ENCODE measurements around the gene PLCB4. TPM values are rescaled to one million over a fixed set of nuclear protein-coding genes. Genes with fewer than 3 reads are reported as not detected.

Gene PLCB4
- total RNA-seq, 4 donors from 2014 or later, result 4.4 to 11.5 (median 8.7) TPM

DNA sequence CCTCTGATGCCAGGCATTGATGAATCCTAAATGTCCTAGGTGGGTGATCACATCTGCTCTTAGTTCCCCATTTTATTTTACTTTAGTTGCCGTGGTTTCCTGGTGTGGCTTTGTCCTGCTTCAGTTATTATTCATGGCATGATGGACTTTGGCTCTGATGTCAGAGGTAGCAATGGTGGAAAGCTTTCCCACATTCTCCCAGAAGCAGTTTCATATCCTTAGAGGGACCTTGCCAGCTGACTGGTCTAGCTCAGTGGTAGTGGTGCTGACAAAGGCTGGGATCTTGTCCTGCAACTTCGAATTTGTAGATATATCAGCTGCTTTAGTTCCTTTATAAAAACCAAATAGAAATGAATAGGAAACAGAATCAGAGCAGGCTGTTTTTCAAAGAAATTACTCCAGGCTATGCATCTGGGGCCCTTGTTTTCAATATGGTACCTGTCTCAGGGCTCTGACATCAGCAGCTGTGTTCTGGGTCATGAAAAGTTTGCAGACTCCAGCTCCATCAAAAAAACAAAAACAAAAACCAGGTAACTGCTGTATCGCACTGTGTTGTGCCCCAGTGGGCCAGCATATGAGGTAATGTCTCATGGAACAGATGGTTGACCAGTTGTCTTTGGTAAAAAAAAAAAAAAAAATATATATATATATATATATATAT, 133.7 kb downstream of the PLCB4 start:
- TF ChIP-seq, protein P1, sequence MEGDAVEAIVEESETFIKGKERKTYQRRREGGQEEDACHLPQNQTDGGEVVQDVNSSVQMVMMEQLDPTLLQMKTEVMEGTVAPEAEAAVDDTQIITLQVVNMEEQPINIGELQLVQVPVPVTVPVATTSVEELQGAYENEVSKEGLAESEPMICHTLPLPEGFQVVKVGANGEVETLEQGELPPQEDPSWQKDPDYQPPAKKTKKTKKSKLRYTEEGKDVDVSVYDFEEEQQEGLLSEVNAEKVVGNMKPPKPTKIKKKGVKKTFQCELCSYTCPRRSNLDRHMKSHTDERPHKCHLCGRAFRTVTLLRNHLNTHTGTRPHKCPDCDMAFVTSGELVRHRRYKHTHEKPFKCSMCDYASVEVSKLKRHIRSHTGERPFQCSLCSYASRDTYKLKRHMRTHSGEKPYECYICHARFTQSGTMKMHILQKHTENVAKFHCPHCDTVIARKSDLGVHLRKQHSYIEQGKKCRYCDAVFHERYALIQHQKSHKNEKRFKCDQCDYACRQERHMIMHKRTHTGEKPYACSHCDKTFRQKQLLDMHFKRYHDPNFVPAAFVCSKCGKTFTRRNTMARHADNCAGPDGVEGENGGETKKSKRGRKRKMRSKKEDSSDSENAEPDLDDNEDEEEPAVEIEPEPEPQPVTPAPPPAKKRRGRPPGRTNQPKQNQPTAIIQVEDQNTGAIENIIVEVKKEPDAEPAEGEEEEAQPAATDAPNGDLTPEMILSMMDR (IDR thresholded peaks at IDR 0.05; ENCODE audit: low read depth), result no peak

DNA sequence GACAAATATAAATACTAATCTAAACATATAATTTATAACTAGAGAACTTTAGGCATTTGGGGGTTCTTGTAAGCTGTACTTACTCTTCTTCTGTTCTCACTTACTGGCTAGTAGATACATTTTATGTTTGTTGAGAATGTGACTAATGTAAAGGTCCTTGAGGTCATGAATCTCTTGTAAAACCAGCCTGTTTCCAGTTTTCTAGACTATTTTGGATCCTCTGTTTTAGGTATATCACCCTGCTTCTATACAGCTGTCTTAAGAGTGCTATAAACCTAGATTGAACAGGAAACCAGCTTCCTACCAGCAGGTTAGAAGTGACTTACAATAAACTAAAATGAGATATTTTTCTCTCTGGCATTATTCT, 134.2 kb downstream of the PLCB4 start:
- TF ChIP-seq, protein P1 (IDR thresholded peaks at IDR 0.05; ENCODE audit: low read depth), result no peak

DNA sequence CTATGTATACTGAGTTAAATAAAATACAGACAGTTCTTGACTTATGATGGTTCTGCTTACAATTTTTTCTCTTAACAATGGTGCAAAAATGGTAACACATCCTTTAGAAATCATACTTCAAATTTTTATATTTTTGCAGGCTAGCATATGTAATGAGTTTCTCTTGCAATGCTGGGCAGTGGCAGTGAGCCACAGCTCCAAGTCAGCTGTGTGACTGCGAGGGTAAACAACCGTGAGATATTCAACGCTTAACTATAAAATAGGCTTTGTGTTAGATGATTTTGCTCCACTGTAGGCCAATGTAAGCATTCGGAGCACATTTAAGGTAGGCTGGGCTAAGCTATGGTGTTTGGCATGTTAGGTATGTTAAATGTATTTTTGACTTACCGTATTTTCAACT, 136.1 kb downstream of the PLCB4 start:
- TF ChIP-seq, protein P1 (IDR thresholded peaks at IDR 0.05; ENCODE audit: low read depth), result no peak

DNA sequence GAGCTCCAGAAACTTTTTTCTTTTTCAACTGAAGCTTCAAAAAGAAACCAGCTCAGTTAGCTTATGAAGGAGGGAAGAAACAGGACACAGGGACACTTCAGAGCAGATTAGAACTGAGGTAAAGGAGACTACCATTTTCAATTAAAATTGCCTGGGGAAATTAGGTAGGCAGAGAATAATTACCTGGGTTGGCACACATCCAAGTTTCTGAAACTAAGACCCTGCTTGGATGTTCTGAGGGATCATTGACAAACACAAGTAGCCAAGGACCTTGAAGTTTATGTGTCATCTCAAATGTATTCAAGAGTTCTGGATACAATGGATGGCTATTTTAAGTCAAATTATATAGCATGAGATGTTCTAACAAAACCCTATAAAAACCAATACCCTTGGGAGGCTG, 137.6 kb downstream of the PLCB4 start:
- TF ChIP-seq, protein P1 (IDR thresholded peaks at IDR 0.05; ENCODE audit: low read depth), result no peak

DNA sequence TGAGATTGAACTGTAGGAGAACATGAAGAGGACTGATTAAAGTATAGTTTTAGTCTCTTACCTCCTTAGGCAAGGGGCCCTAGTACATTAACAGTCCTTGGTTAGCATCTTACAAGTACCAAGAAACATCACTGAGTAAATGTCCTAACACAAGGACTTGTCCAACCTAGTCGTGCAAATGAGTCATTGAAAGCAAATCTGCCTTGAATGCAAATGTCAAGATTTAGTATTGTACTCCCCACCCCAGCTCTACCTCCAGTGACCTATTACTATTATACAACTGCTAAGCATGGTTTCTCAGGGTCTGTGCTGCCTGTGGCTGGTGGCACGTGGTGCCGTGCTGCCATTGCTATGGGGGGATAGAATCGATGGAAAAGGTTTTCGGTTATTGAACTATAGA, 138.4 kb downstream of the PLCB4 start:
- TF ChIP-seq, protein P1 (IDR thresholded peaks at IDR 0.05; ENCODE audit: low read depth), result no peak

DNA sequence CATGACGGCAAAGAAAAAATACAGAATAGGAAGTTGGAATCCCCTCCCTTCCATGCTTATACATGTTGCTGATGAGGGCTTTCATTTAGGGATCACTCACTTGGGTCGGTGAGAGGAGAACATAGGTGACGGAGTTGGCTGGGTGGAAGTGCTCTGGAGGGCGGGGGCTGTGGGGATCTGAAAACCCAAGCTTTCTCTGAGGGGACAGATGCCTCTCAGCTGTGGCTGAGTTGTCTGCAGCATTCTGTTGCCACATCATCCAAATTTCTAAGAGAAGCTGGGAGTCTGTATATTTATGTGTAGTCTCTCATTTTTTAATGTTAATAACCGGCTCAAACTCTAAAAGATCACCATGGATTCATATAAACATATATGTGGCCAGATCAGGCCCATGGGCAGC, 141.5 kb downstream of the PLCB4 start:
- TF ChIP-seq, protein P1 (IDR thresholded peaks at IDR 0.05; ENCODE audit: low read depth), result no peak

DNA sequence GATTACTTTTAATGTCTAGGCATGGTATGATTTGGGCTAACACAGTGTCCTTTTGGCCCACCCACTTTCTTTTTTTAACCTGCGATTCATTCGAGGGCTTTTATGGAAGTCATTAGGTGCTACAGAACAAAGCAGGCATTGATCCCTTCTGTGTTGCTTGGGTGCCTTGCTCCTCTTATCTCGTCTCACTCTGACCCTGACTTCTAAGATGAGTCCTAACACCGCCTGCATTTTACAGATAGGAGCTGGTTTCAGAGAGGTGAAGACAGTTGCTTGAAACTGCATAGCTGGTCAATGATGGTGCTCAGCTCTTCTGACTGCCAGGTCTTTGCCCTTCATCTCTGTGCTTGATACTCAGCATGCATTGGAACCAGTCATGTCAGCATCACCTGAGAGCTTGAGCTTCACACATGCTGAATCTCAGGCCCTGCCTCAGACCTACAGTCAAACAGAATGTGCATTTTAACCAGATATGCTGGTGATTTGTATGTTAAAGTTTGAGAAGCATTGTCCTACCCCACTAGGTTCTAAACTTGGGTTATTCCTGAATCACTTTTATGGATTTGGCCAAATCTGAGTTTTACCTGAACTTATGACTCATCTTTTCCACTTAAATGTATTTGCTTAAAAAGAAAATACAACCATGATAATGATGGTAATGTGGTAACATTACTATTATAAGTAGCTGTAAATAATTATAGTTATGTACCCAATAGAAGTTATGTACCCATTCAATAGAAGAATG, 142.3 kb downstream of the PLCB4 start:
- TF ChIP-seq, protein P1 (IDR thresholded peaks at IDR 0.05; ENCODE audit: low read depth), result no peak
